ENCODE measurements around the gene ANKRD34A. TPM values are rescaled to one million over a fixed set of nuclear protein-coding genes. Genes with fewer than 3 reads are reported as not detected.
A peak's percentile ranks its signal among the peaks of the same experiment; 100 is the strongest.

Gene ANKRD34A
- total and polyA plus RNA-seq, 4 donors, result 0.06 to 0.17 (median 0.13) TPM; not detected in 1

- Histone ChIP-seq H3K9me3 (ENCODE audit: control insufficient read depth in 4 of 4, low read length in 3 of 4) (no peaks in the 10 kb centered on the region), H3K27ac (ENCODE audit: low read depth in 1 of 2, low read length in 2 of 2) (peak overlapping the region in 1 of 2 donors; percentile 86), H3K4me3 (ENCODE audit: low read depth in 1 of 3, low read length in 3 of 3) (peak overlapping the region; percentile 39 to 62 (median 56)), H3K36me3 (ENCODE audit: control insufficient read depth in 4 of 4, insufficient read depth in 3 of 4, low read depth in 1 of 4, low read length in 3 of 4) (no peaks in the 10 kb centered on the region), H3K9ac (ENCODE audit: low read depth in 1 of 2, low read length in 2 of 2) (no peak overlapping the region), H3K27me3 (ENCODE audit: control insufficient read depth in 4 of 4, insufficient read depth in 4 of 4, low read length in 3 of 4) (no peaks in the 10 kb centered on the region), H3K4me1 (ENCODE audit: control insufficient read depth in 4 of 4, insufficient read depth in 4 of 4, low read length in 3 of 4) (peaks cover 8 to 67% (median 43%) of the 10 kb centered on the region in 4 donors)
- DNase-seq (ENCODE audit: low spot score), result no peak
- TF ChIP-seq GABPA (IDR thresholded peaks at IDR 0.05 in 1 of 2, conservative IDR thresholded peaks at IDR 0.05 in 1 of 2) (no peak), HNF4A (conservative IDR thresholded peaks at IDR 0.05) (no peak), CTCF (IDR thresholded peaks at IDR 0.05; ENCODE audit: low read depth, low read length, missing input control) (no peak), MAX (IDR thresholded peaks at IDR 0.05) (no peak), SP1 (IDR thresholded peaks at IDR 0.05) (no peak), ZBTB33 (IDR thresholded peaks at IDR 0.05) (no peak), RXRA (IDR thresholded peaks at IDR 0.05) (no peak), FOXA1 (IDR thresholded peaks at IDR 0.05) (no peak), ATF3 (IDR thresholded peaks at IDR 0.05) (no peak), EGR1 (IDR thresholded peaks at IDR 0.05; ENCODE audit: low read depth in 2 of 2) (no peak), FOXA2 (IDR thresholded peaks at IDR 0.05) (no peak)
- WGBS, result 5% methylated on average over 57 of the region's 57 CpGs
These were observed 2.8 kb downstream of the ANKRD34A start for GRCh38 chr1:145961425-145962156.

- Histone ChIP-seq H3K9ac (ENCODE audit: low read depth in 1 of 2, low read length in 2 of 2) (peak overlapping the region in 1 of 2 donors; percentile 49), H3K36me3 (ENCODE audit: control insufficient read depth in 4 of 4, insufficient read depth in 3 of 4, low read depth in 1 of 4, low read length in 3 of 4) (no peaks in the 10 kb centered on the region), H3K4me1 (ENCODE audit: control insufficient read depth in 4 of 4, insufficient read depth in 4 of 4, low read length in 3 of 4) (peaks cover 8 to 72% (median 48%) of the 10 kb centered on the region in 4 donors), H3K27ac (ENCODE audit: low read depth in 1 of 2, low read length in 2 of 2) (peak overlapping the region; percentile 67 to 86), H3K27me3 (ENCODE audit: control insufficient read depth in 4 of 4, insufficient read depth in 4 of 4, low read length in 3 of 4) (no peaks in the 10 kb centered on the region), H3K4me3 (ENCODE audit: low read depth in 1 of 3, low read length in 3 of 3) (peak overlapping the region; percentile 39 to 62 (median 56)), H3K9me3 (ENCODE audit: control insufficient read depth in 4 of 4, low read length in 3 of 4) (no peaks in the 10 kb centered on the region)
- TF ChIP-seq MAX (IDR thresholded peaks at IDR 0.05) (no peak), REST (IDR thresholded peaks at IDR 0.05) (no peak), GABPA (IDR thresholded peaks at IDR 0.05 in 1 of 2, conservative IDR thresholded peaks at IDR 0.05 in 1 of 2) (no peak), FOXA2 (IDR thresholded peaks at IDR 0.05) (no peak), NR2F2 (IDR thresholded peaks at IDR 0.05) (no peak), ZBTB33 (IDR thresholded peaks at IDR 0.05) (no peak), RAD21 (IDR thresholded peaks at IDR 0.05) (no peak), HNF4G (IDR thresholded peaks at IDR 0.05) (no peak), CTCF (IDR thresholded peaks at IDR 0.05; ENCODE audit: low read depth, low read length, missing input control) (no peak), EGR1 (IDR thresholded peaks at IDR 0.05; ENCODE audit: low read depth in 2 of 2) (no peak), HNF4A (conservative IDR thresholded peaks at IDR 0.05) (no peak)
- 1% methylated on average over 22 of the region's 22 CpGs for WGBS
- DNase-seq (ENCODE audit: low spot score), result no peak
These were observed 3.3 kb downstream of the ANKRD34A start for GRCh38 chr1:145961109-145961424.

Measured in liver (tissue), 9 donors.